GM12878 (cell line): Measurements from ENCODE around the gene DUOX1. TPM values are rescaled to one million over a fixed set of nuclear protein-coding genes. Genes with fewer than 3 reads are reported as not detected.

Experiments used
- CBFB ChIP-seq: IDR thresholded peaks from 2 replicates; pipeline ENCODE4 v1.6.1; 2016; ENCODE audit warnings: antibody characterized with exemption, low read depth
- CREB1 ChIP-seq: IDR thresholded peaks from 2 replicates; pipeline ENCODE4 v1.6.1; 2012; ENCODE audit warnings: low read depth, mild to moderate bottlenecking, inconsistent platforms
- DPF2 ChIP-seq: fragments of 450-650 bp; IDR thresholded peaks from 2 replicates; pipeline ENCODE4 v1.6.1; 2017; ENCODE audit warnings: mild to moderate bottlenecking
- FOXM1 ChIP-seq: IDR thresholded peaks from 2 replicates; pipeline ENCODE4 v1.6.1; 2012; ENCODE audit warnings: low read depth, mild to moderate bottlenecking, inconsistent platforms, low read length, moderate library complexity
- GATAD2B ChIP-seq: fragments of 450-650 bp; conservative IDR thresholded peaks from 2 replicates; pipeline ENCODE4 v1.6.1; 2017; ENCODE audit warnings: low read depth, mild to moderate bottlenecking, moderate library complexity
- IKZF1 ChIP-seq: fragments of 450-650 bp; conservative IDR thresholded peaks from 2 replicates; pipeline ENCODE4 v1.6.1; 2017; ENCODE audit warnings: antibody characterized with exemption, mild to moderate bottlenecking
- IKZF2 ChIP-seq, 2 experiments: fragments of 450-650 bp; IDR thresholded peaks; 2 replicates each; pipeline ENCODE4 v1.6.1; 2017; ENCODE audit warnings: mild to moderate bottlenecking in 2 of 2, moderate library complexity in 2 of 2
- KDM1A ChIP-seq: fragments of 200-600 bp; sonication (generic); IDR thresholded peaks from 2 replicates; pipeline ENCODE4 v1.6.1; 2016; ENCODE audit warnings: borderline replicate concordance
- LARP7 ChIP-seq: fragments of 450-650 bp; IDR thresholded peaks from 2 replicates; pipeline ENCODE4 v1.6.1; 2017; ENCODE audit warnings: mild to moderate bottlenecking
- MXI1 ChIP-seq: fragments of 150-350 bp; IDR thresholded peaks from 2 replicates; pipeline ENCODE4 v1.6.1; 2011; ENCODE audit warnings: low read depth, mild to moderate bottlenecking, inconsistent platforms, low read length, improper control_type of control experiment
- NFYA ChIP-seq: IDR thresholded peaks from 2 replicates; pipeline ENCODE4 v1.6.1; 2011; ENCODE audit warnings: low read depth, mild to moderate bottlenecking, low read length, improper control_type of control experiment, borderline replicate concordance
- POLR2A ChIP-seq: IDR thresholded peaks from 2 replicates; pipeline ENCODE4 v1.6.1; 2011; ENCODE audit warnings: low read depth, mild to moderate bottlenecking, low read length
- POU2F2 ChIP-seq: IDR thresholded peaks from 3 replicates; pipeline ENCODE4 v1.6.1; 2011; ENCODE audit warnings: low read depth, mild to moderate bottlenecking, low read length, borderline replicate concordance
- RBBP5 ChIP-seq: fragments of 200-600 bp; sonication (generic); conservative IDR thresholded peaks from 2 replicates; pipeline ENCODE4 v1.6.1; 2016
- SIN3A ChIP-seq: IDR thresholded peaks from 2 replicates; pipeline ENCODE4 v1.6.1; 2012; ENCODE audit warnings: low read depth, low read length, improper control_type of control experiment
- SREBF2 ChIP-seq: IDR thresholded peaks from 2 replicates; pipeline ENCODE4 v1.6.1; 2012; ENCODE audit warnings: mild to moderate bottlenecking, low read length
- STAT3 ChIP-seq: IDR thresholded peaks from 2 replicates; pipeline ENCODE4 v1.6.1; 2011; ENCODE audit warnings: low read depth, low read length, improper control_type of control experiment
- SUPT20H ChIP-seq: IDR thresholded peaks from 2 replicates; pipeline ENCODE4 v1.6.1; 2011; ENCODE audit warnings: low read depth, mild to moderate bottlenecking, low read length, moderate library complexity, borderline replicate concordance; ENCODE audit not compliant: control insufficient read depth
- SUZ12 ChIP-seq: fragments of 200-600 bp; sonication (generic); IDR thresholded peaks from one replicate; pipeline ENCODE4 v1.6.1; 2018; ENCODE audit warnings: antibody characterized with exemption, mild to moderate bottlenecking; ENCODE audit not compliant: unreplicated experiment
- TCF3 ChIP-seq: IDR thresholded peaks from 2 replicates; pipeline ENCODE4 v1.6.1; 2012; ENCODE audit warnings: low read depth, mild to moderate bottlenecking, low read length, borderline replicate concordance; ENCODE audit not compliant: insufficient read depth
- TCF7 ChIP-seq: IDR thresholded peaks from 2 replicates; pipeline ENCODE4 v1.6.1; 2014; ENCODE audit warnings: antibody characterized with exemption, borderline replicate concordance
- ZNF217 ChIP-seq: fragments of 450-650 bp; IDR thresholded peaks from 2 replicates; pipeline ENCODE4 v1.6.1; 2017; ENCODE audit warnings: antibody characterized with exemption, mild to moderate bottlenecking
- ZSCAN29 ChIP-seq: fragments of 450-650 bp; IDR thresholded peaks from 2 replicates; pipeline ENCODE4 v1.6.1; 2017; ENCODE audit warnings: mild to moderate bottlenecking, moderate library complexity
- polyA plus RNA-seq, 11 experiments: library from polyadenylated mRNA; depleted of rRNA in 4 of 11; unstranded in 6 of 11; stranded (reverse) in 5 of 11; fragments of >200 nt; fragmentation: Nextera tagmentation in 4 of 11; fragmentation: Illumina TruSeq in 1 of 11; extraction: Ambion mirVana in 4 of 11; extraction: Trizol in 1 of 11; gene quantifications; 1 replicate in 1 of 11; 2 replicates in 10 of 11; pipeline versions ENCODE4 v1.2.1 to v1.2.3, GENCODE V29; 2011 to 2016; ENCODE audit warnings: inconsistent platforms in 2 of 11, missing spikeins in 2 of 11, low read depth in 1 of 11
- total RNA-seq, 4 experiments: library from RNA; depleted of rRNA in 3 of 4; stranded (reverse); fragments of >200 nt in 3 of 4; fragmentation: Illumina TruSeq in 1 of 4; extraction: Trizol in 1 of 4; gene quantifications; 2 replicates each; pipeline versions ENCODE4 v1.2.1 to v1.2.3, GENCODE V29; 2013 to 2021
- TF ChIP-seq, protein P1 (sequence below): fragments of 450-650 bp; IDR thresholded peaks from 2 replicates; pipeline ENCODE4 v1.6.1; 2018; ENCODE audit warnings: mild to moderate bottlenecking, low read depth, moderate library complexity; ENCODE audit not compliant: partially characterized antibody
- TF ChIP-seq, protein P2 (sequence below): fragments of 150-350 bp; IDR thresholded peaks from 2 replicates; pipeline ENCODE4 v1.6.1; 2014; ENCODE audit warnings: mild to moderate bottlenecking, low read depth, low read length

Gene DUOX1
- total and polyA plus RNA-seq, 10 of the 15 experiments (the other 5 are each of a cell fraction or from before 2014, with no cell fraction given) = 0.02 to 2.1 (median 0.26) TPM; not detected in 3

GRCh38 chr15:45198337-45199135, 68.7 kb downstream of the DUOX1 start (continued):
- TF ChIP-seq, protein P1, sequence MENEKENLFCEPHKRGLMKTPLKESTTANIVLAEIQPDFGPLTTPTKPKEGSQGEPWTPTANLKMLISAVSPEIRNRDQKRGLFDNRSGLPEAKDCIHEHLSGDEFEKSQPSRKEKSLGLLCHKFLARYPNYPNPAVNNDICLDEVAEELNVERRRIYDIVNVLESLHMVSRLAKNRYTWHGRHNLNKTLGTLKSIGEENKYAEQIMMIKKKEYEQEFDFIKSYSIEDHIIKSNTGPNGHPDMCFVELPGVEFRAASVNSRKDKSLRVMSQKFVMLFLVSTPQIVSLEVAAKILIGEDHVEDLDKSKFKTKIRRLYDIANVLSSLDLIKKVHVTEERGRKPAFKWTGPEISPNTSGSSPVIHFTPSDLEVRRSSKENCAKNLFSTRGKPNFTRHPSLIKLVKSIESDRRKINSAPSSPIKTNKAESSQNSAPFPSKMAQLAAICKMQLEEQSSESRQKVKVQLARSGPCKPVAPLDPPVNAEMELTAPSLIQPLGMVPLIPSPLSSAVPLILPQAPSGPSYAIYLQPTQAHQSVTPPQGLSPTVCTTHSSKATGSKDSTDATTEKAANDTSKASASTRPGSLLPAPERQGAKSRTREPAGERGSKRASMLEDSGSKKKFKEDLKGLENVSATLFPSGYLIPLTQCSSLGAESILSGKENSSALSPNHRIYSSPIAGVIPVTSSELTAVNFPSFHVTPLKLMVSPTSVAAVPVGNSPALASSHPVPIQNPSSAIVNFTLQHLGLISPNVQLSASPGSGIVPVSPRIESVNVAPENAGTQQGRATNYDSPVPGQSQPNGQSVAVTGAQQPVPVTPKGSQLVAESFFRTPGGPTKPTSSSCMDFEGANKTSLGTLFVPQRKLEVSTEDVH = no peak
- TF ChIP-seq IKZF2 (IDR thresholded peaks at IDR 0.05) (peak; percentile 47 to 72), LARP7 (peak; percentile 55; the same call in 1 of the 2 replicates), STAT3 (no peak), GATAD2B (peak; percentile 84; the same call in 1 of the 2 replicates), TCF3 (no peak), SREBF2 (peak; percentile 97), SUZ12 (no peak), MXI1 (peak; percentile 70; the same call in 1 of the 2 replicates), FOXM1 (no peak), CBFB (peak; percentile 87; the same call in 1 of the 2 replicates), SUPT20H (no peak), POLR2A (peak; percentile 96), TCF7 (no peak), KDM1A (no peak), NFYA (no peak), POU2F2 (0 out of 3 replicates have a peak, but pooled peaks have one; percentile 49), RBBP5 (no peak), DPF2 (peak; percentile 60; the same call in 1 of the 2 replicates), ZSCAN29 (peak; percentile 97), CREB1 (peak; percentile 88), IKZF1 (peak; percentile 86), ZNF217 (no peak), SIN3A (no peak)
- TF ChIP-seq, protein P2, sequence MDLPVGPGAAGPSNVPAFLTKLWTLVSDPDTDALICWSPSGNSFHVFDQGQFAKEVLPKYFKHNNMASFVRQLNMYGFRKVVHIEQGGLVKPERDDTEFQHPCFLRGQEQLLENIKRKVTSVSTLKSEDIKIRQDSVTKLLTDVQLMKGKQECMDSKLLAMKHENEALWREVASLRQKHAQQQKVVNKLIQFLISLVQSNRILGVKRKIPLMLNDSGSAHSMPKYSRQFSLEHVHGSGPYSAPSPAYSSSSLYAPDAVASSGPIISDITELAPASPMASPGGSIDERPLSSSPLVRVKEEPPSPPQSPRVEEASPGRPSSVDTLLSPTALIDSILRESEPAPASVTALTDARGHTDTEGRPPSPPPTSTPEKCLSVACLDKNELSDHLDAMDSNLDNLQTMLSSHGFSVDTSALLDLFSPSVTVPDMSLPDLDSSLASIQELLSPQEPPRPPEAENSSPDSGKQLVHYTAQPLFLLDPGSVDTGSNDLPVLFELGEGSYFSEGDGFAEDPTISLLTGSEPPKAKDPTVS = 0 out of 2 replicates have a peak, but pooled peaks have one; percentile 61
